Fibroblast of the aortic adventitia (primary cell): ENCODE data around the gene SERTAD3. TPM values are rescaled to one million over a fixed set of nuclear protein-coding genes. Genes with fewer than 3 reads are reported as not detected.
A peak's percentile ranks its signal among the peaks of the same experiment; 100 is the strongest.
"Not testable (repeated sequence)": the region's sequence is repeated elsewhere in the genome, so short reads cannot be mapped to it uniquely, and the experiment has no call there.

ENCODE experiments used
- DNase-seq: peaks from one replicate; pipeline ENCODE4 v3.0.0-alpha.2; 2010; ENCODE audit warnings: low read depth
- H3K4me3 ChIP-seq: 2 replicates; pipeline ENCODE4 v1.5.1; 2011; ENCODE audit warnings: low read depth, mild to moderate bottlenecking, control low read depth, low read length, moderate library complexity
- total RNA-seq: library from RNA; depleted of rRNA; stranded (reverse); fragments of >200 nt; gene quantifications from 2 replicates; pipeline ENCODE4 v1.2.3, GENCODE V29; 2012; ENCODE audit warnings: low replicate concordance
- TF ChIP-seq, protein P1 (sequence below): IDR thresholded peaks from 2 replicates; pipeline ENCODE4 v1.5.1; 2011; ENCODE audit warnings: mild to moderate bottlenecking, low read length, control low read depth, inconsistent platforms; ENCODE audit not compliant: insufficient read depth

The SERTAD3 gene
- total RNA-seq, 1 donor, result 24.4 TPM

DNA sequence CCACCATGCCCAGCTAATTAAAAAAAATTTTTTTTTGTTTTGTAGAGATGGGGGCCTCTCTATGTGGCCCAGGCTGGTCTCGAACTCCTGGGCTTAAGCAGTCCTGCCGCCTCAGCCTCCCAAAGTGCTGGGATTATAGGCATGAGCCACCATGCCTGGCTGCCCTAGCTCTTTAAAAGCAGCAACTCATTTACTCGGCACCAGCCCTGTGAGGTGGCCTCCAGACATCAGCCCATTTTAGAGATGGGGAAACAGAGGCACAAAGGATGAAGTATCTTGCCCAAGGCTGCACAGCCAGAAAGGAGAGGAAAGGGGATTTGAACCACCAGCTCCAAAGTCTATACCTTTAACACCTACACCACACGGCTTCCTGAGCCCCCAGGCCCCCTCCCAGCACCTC, 31.3 kb downstream of the SERTAD3 start:
- TF ChIP-seq, protein P1, sequence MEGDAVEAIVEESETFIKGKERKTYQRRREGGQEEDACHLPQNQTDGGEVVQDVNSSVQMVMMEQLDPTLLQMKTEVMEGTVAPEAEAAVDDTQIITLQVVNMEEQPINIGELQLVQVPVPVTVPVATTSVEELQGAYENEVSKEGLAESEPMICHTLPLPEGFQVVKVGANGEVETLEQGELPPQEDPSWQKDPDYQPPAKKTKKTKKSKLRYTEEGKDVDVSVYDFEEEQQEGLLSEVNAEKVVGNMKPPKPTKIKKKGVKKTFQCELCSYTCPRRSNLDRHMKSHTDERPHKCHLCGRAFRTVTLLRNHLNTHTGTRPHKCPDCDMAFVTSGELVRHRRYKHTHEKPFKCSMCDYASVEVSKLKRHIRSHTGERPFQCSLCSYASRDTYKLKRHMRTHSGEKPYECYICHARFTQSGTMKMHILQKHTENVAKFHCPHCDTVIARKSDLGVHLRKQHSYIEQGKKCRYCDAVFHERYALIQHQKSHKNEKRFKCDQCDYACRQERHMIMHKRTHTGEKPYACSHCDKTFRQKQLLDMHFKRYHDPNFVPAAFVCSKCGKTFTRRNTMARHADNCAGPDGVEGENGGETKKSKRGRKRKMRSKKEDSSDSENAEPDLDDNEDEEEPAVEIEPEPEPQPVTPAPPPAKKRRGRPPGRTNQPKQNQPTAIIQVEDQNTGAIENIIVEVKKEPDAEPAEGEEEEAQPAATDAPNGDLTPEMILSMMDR, result no peak
- no peak for DNase-seq
- no peak overlapping the region for H3K4me3 ChIP-seq

DNA sequence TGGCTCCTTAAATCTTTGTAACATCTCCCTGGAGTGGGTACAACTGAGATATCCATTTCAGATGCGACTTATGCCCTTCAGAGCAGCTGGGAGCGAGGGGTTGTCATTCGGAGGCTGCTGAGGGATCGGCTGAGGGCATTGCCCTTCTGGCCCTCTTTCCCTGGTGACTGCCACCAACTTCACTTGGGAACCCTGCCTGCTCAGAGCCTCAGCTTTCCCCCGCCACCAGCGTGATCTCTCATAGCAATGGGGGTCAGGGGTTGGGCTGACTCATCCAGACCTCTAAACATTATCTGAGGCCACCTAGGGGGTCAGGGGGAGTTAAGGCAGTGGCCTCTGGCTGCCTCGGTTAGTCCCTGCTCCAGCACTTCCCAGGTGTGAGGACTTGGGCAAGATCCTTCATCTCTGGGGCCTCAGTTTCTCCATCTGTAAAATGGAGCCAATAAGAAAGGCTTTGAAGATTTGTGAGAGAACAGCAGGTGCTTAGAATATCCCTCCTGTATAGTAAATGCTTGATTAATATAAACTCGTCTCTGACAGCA, 32.1 kb downstream of the SERTAD3 start:
- TF ChIP-seq, protein P1, result no peak
- no peak for DNase-seq
- H3K4me3 ChIP-seq, result no peak overlapping the region

DNA sequence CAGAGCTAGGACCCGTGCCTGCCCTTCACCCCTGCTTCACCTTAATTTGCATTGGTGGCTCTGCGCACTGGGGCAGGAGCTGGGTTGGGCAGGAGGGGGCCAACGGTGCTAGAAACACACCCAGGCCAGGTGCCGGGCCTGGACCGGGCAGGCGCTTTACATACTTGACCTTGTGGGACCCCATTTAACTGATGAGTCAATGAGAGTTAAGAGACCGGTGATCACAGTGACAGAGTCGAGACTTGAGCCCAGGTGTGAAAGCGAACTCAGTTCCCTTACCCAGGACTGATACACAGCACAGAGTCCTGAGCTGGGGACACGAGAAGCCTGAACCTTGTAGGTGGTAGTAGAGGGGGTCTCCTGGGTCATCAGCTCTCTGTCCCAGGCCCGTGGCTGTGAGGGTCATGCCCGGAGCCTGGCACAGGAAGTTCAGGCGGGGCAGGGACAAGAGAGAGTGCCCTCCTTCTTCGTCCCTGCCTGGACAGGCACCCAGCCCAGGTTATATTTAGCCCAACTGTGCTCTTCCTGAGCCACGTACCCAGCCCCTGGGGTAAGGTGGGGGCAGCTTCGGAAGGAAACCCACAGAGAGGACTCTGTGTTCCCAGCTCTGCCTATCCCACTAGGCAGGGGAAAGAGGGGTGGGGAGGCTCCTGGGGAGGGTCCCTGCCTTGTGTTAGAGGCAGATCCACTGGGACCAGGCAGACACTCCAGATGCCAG, 32.9 kb downstream of the SERTAD3 start:
- no peak for DNase-seq
- TF ChIP-seq, protein P1, result no peak
- no peak overlapping the region for H3K4me3 ChIP-seq

DNA sequence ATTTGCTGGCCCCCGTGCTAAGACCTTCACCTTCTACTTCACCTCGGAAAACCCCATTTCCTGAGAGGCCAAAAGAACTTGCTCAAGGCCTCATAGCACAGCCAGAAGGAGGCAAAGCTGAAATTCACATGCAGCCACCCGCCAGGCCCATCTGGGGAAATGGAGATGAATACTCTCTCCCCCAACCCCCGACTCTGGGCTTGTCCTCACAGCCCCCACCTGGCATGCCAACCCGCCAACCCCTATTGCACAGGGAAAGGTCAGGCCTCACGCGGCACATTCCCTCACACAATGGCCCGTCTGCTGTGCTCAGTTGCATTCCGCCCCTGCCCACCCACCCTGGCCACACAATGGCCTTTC, 34.1 kb downstream of the SERTAD3 start:
- no peak overlapping the region for H3K4me3 ChIP-seq
- TF ChIP-seq, protein P1, result no peak
- no peak for DNase-seq

DNA sequence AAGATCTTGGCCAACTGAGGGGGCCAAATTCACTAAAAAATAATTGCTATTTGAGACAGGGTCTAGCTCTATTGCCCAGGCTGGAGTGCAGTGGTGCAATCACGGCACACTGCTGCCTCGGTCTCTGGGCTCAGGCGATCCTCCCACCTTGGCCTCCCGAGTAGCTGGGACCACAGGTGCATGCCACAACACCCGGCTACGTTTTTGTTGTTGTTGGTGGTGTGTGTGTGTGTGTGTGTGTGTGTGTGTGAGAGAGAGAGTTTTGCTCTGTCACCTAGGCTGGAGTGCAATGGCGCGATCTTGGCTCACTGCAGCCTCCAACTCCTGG, 35.6 kb downstream of the SERTAD3 start:
- not testable (repeated sequence) for H3K4me3 ChIP-seq, DNase-seq

DNA sequence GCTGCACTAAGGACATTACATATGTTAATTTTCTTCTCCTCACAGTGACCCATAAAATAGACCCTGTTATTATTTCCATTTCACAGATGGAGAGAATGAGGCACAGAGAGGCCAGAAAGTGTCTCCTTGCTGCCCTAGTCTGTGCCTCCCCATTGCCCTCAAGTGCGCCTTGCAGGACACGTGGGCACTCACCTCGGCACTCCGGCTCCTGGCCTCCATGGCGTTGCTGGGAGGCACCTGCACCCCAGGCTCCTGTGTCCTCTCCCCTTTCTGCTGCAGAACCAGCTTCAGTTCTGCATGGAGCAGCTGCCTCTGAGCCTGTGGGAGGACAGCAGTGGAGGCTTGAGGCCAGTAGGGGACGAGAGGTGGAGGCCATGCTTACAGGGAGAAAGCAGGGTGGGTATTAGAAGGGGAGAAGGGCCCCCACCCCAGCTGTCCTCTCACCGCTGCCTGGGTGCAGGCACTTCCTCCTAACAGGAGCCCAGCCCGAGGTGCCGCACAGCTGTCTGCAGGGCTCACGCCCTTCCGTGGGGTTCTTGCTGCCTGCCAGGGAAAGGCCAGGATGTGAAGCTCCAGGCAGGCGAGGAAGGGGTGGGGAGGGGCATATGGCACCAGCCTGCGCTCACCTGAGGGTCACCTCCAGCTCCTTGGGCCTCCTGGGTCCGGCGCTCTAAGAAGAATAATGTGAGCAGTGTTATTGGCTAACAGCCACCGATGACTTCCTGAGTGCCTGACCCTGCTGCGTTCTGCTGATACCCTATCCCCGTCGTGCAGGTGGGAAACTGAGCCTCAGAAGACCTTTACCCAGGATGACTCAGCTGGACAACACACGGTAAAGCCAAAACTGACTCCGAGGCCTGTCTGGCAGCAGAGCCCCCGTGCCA, 36.2 kb downstream of the SERTAD3 start:
- TF ChIP-seq, protein P1, result no peak
- H3K4me3 ChIP-seq, result no peak overlapping the region
- no peak for DNase-seq

DNA sequence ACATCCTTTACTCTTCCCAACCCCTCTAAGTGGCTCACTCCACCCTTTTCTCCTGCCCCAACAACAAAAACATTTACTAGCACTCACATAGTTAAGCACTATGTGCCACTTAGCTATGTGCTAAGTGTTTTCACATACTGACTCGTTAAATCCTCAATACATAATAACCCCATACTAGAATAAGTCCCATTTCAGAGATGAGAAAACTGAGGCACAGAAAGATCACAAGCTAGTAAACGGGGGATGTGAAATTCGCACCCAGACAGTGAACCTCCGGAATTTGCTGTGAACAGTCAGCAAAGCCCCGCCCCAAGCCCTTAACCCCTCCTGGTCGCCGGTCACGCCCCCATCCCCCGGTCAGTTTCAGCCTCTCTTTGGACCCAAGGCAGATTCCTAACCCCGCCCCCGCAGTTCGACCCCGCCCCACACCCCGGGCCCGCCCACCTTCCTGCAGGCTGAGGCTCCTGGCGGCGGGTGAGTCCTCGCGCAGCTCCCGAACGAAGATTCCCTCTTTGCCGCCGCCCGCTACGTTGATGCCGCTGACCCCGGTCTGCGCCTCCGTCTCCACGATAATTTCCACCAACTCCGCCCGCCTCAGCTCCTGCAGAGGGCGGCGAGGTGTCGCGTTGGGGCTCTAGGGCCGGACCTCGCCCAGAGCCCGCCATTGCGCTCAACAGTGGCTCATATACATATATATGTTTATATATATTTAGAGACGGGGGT, 40.7 kb downstream of the SERTAD3 start:
- peak; percentile 82 for DNase-seq
- TF ChIP-seq, protein P1, result no peak
- H3K4me3 ChIP-seq, result peak overlapping the region; percentile 61
